ENCODE data around the gene ASPDH. TPM values are rescaled to one million over a fixed set of nuclear protein-coding genes. Genes with fewer than 3 reads are reported as not detected.
A peak's percentile ranks its signal among the peaks of the same experiment; 100 is the strongest.

The ASPDH gene
- total RNA-seq, 4 donors from 2014 or later: not detected

DNA sequence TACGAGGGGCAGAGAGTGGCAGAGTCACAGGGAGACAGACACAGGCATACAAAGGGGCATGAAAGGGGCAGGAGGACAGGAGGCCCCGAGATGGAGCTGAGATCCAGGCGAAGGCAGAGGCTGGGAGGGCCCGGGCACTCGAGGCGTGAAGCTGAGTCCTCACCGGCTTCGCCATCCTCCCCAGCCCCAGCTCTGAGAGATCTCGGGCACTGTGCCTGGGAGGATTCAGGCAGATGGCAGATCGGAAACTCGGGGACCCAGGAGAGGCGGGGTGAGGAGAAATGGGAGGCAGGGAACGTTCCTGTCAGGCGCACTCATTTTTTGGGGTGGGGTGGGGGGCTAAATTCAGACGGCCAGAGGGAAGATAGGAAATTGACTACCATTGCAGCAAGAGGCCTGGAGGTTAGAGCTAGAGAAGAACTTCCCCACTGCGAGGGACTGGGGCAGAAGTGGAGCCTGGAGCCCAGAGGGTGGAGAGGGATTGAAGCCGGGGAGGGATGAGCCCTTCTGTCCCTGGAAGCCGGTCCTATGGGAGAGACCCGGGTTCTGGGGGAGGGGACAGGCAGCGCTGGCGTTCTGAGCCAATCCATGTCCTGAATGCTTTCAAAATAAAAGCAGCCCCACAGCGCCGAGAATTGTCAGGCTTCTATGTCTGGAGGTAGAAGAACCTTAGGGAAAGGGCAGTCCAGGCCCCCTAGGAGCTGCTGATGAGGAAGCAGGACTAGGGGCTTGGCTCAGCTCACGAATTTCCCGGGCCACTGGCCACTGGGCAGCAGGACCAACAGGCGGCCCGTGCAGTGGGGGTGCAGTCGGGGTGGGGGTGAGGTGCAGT is 42.0 kb upstream of the ASPDH start:
- peaks cover 42 to 73% (median 58%) of the 10 kb centered on the region in 3 donors for H3K27me3 ChIP-seq
- no peak for ATAC-seq
- DNase-seq: no peak
- no peaks in the 10 kb centered on the region for H3K36me3 ChIP-seq
- in situ Hi-C loops (cut with MboI; ENCODE audit: low sequenced_read_pairs in 4 of 4): no loop called here
- no peak for TF ChIP-seq POLR2A (IDR thresholded peaks at IDR 0.05)
- TF ChIP-seq, protein P1, sequence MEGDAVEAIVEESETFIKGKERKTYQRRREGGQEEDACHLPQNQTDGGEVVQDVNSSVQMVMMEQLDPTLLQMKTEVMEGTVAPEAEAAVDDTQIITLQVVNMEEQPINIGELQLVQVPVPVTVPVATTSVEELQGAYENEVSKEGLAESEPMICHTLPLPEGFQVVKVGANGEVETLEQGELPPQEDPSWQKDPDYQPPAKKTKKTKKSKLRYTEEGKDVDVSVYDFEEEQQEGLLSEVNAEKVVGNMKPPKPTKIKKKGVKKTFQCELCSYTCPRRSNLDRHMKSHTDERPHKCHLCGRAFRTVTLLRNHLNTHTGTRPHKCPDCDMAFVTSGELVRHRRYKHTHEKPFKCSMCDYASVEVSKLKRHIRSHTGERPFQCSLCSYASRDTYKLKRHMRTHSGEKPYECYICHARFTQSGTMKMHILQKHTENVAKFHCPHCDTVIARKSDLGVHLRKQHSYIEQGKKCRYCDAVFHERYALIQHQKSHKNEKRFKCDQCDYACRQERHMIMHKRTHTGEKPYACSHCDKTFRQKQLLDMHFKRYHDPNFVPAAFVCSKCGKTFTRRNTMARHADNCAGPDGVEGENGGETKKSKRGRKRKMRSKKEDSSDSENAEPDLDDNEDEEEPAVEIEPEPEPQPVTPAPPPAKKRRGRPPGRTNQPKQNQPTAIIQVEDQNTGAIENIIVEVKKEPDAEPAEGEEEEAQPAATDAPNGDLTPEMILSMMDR (IDR thresholded peaks at IDR 0.05 in 4 of 5, conservative IDR thresholded peaks at IDR 0.05 in 1 of 5): no peak
- no peak overlapping the region for H3K27ac ChIP-seq
- intact Hi-C loops (cut with DNase I; ENCODE audit: low total_unique reads): loop anchor here (2.0 to 10.0 kb wide), 2 partner anchors 91 to 199 kb away; no protein-coding TSS in a partner anchor
- no peaks in the 10 kb centered on the region for H3K9me3 ChIP-seq
- H3K4me1 ChIP-seq: peaks cover 0 to 11% of the 10 kb centered on the region in 2 donors
- H3K4me3 ChIP-seq: peak overlapping the region in 3 of 4 donors; percentile 36 to 47 (median 38)

DNA sequence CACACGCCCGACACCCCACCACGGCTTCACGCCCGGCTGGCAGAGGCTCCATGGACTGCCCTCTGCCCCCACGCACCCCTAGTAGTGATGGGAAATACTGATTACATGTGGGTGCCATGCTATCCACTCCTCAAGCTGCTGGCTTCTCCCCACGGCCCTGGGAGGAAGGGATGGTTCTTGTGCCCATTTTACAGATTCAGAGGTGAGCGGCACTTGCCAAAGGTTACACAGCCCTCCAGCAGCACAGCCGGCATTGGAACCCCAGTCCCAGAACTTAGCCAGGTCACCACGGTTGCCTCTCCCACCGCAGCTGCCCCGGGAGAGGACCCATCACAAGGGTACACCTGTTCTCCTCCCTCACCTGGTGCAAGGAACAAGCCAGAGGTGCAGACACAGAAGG is 41.3 kb upstream of the ASPDH start:
- Histone ChIP-seq H3K4me1 (peaks cover 0 to 11% of the 10 kb centered on the region in 2 donors), H3K36me3 (no peaks in the 10 kb centered on the region), H3K9me3 (no peaks in the 10 kb centered on the region), H3K27ac (no peak overlapping the region), H3K4me3 (no peak overlapping the region), H3K27me3 (peaks cover 42 to 73% (median 58%) of the 10 kb centered on the region in 3 donors)
- no peak for TF ChIP-seq POLR2A (IDR thresholded peaks at IDR 0.05)
- TF ChIP-seq, protein P1 (IDR thresholded peaks at IDR 0.05 in 4 of 5, conservative IDR thresholded peaks at IDR 0.05 in 1 of 5): no peak
- intact Hi-C loops (cut with DNase I; ENCODE audit: low total_unique reads): loop anchor here (10.0 kb wide), 1 partner anchor 90 kb away; no protein-coding TSS in a partner anchor
- DNase-seq (no peak), ATAC-seq (no peak)
- in situ Hi-C loops (cut with MboI; ENCODE audit: low sequenced_read_pairs in 4 of 4): no loop called here

DNA sequence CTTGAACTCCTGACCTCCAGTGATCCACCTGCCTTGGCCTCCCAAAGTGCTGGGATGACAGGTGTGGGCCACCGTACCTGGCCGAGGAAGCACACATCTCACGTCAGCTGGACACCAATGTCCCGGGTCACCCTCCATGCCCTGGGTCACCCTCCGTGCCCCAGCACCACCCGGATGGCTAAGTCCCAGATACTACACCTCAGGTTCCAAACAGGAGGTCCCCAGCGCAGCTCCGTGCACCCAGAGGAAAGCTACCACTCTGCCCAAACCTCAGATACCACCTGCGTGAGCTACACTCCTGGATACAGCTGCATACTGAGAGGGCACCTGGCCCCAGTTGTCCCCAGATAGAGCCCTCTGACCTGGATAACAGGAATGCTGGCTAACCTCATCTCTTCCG is 40.5 kb upstream of the ASPDH start:
- Histone ChIP-seq H3K27me3 (peaks cover 44 to 73% (median 60%) of the 10 kb centered on the region in 3 donors), H3K27ac (no peak overlapping the region), H3K9me3 (no peaks in the 10 kb centered on the region), H3K4me1 (peaks cover 0 to 11% of the 10 kb centered on the region in 2 donors), H3K36me3 (no peaks in the 10 kb centered on the region), H3K4me3 (no peak overlapping the region)
- intact Hi-C loops (cut with DNase I; ENCODE audit: low total_unique reads) (loop anchor here (10.0 kb wide), 1 partner anchor 89 kb away; no protein-coding TSS in a partner anchor), in situ Hi-C loops (cut with MboI; ENCODE audit: low sequenced_read_pairs in 4 of 4) (no loop called here)
- no peak for DNase-seq
- TF ChIP-seq, protein P1 (IDR thresholded peaks at IDR 0.05 in 4 of 5, conservative IDR thresholded peaks at IDR 0.05 in 1 of 5): no peak
- no peak for TF ChIP-seq POLR2A (IDR thresholded peaks at IDR 0.05)
- no peak for ATAC-seq

DNA sequence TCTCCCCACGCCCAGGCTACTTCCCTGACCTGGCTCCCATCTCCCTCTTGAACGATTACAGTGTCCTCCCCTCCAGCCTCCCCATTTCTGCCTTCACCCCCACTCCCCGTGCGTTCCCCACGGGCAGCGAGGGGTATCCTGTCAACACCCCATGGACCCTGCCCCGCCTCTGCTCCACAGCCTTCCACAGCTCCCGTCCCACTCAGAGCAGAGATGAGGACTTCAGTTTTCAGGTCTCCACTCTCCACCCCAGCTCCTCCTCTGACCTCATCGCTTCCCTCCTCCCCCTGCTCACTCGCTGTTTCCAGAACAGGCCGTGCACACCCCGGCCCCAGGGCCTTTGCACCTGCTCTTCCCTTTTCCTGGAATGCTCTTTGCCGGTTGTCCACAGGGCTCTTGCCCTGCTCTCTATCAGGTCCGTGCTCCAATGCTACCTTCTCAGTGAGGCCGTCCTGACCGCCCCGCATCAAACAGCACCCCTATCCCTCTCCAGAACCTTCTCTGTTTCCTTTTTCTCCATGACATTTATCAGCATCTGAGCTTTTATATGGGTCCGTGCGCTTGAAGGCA is 39.5 kb upstream of the ASPDH start:
- Histone ChIP-seq H3K27me3 (peaks cover 45 to 67% (median 60%) of the 10 kb centered on the region in 3 donors), H3K4me3 (no peak overlapping the region), H3K9me3 (no peaks in the 10 kb centered on the region), H3K27ac (no peak overlapping the region), H3K36me3 (no peaks in the 10 kb centered on the region), H3K4me1 (peaks cover 0 to 11% of the 10 kb centered on the region in 2 donors)
- ATAC-seq (no peak), DNase-seq (no peak)
- in situ Hi-C loops (cut with MboI; ENCODE audit: low sequenced_read_pairs in 4 of 4) (no loop called here), intact Hi-C loops (cut with DNase I; ENCODE audit: low total_unique reads) (loop anchor here (10.0 kb wide), 1 partner anchor 88 kb away; no protein-coding TSS in a partner anchor)
- no peak for TF ChIP-seq POLR2A (IDR thresholded peaks at IDR 0.05)
- TF ChIP-seq, protein P1 (IDR thresholded peaks at IDR 0.05 in 4 of 5, conservative IDR thresholded peaks at IDR 0.05 in 1 of 5): no peak
